Ammon's horn (tissue), 1 donor: ENCODE results near the gene GAB2.
"Not testable (repeated sequence)": the region's sequence is repeated elsewhere in the genome, so short reads cannot be mapped to it uniquely, and the experiment has no call there.

Experiments used
- DNase-seq: peaks from one replicate; pipeline ENCODE4 v3.0.0-alpha.2; 2016; ENCODE audit warnings: low spot score

GAB2 gene

DNA sequence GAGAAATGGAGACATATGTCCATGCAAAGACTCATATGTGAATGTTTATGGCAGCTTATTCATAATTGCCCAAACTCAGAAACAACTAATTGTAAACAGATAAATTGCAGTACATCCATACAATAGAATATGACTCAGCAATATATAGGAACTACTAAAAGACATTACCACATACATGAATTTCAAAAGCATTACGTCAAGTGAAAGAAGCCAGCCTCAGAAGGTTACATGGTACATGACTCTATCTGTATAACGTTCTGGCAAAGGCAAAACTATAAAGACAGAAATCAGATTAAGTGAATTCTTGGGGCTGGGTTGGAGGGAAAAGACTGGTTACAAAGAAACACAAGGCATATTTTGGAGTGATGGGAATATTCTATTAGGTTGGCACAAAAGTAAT is 236.4 kb downstream of the GAB2 start:
- no peak for DNase-seq

DNA sequence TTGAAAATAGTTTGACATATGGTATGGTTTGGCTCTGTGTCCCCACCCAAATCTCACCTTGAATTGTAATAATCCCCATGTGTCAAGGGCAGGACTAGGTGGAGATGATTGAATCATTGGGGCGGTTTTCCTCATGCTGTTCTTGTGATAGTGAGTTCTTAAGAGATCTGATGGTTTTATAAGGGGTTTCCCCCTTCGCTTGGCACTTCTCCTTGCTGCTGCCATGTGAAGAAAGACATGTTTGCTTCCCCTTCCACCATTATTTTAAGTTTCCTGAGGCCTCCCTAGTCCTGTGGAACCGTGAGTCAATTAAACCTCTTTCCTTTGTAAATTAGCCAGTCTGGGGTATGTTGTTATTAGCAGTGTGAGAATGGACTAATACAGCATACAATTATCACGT is 236.9 kb downstream of the GAB2 start:
- no peak for DNase-seq

DNA sequence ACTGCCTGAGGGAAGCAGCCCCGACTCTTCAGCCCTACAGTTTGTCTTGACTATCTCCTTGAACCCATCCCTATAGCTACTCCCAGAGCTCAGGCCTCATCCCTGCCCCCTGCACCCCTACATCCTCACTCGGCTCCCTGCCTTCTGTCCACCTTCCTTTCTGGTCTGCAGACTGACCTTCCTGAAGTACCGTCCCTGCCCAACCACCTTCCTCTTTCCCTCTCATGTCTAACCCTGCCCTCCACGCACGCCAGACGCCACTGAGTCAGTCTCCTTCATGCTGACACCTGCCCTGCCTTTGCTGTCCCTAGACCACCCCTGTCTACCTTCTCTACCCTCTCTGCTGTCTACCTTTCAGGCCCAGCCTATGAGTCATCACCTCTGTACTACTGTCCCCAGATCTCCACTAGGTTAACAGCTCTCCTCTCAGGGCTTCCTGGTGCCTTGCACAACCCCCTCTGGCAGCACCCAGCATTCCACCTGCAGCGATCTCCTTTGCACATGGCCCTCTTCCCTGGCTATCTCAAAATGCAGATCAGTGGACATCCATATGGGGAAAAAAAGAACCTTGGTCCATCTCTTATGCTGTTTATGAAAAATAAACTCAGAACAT is 238.1 kb downstream of the GAB2 start:
- no peak for DNase-seq

DNA sequence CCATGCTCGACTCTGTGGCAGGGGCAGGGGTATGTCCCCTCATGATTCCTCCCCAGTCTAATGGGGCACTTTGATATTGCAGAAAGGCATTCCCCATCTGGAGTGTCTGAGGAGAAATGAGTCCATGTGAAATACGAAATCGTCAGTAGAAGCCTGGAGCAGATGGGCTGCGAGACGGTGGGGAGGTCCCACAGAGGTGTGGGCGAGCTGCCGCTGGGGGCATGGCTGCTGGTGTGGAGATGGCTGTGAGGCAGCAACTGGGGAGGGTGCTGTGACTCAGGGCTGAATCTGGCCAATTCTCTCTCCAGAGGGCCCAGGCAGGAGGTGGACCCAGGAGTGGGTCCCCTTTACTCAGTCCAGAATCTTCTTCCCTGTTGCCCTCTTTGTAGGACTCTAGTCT is 240.4 kb downstream of the GAB2 start:
- no peak for DNase-seq

- no peak for DNase-seq
Measured at GRCh38 chr11:78176605-78177141, 240.9 kb downstream of the GAB2 start.

DNA sequence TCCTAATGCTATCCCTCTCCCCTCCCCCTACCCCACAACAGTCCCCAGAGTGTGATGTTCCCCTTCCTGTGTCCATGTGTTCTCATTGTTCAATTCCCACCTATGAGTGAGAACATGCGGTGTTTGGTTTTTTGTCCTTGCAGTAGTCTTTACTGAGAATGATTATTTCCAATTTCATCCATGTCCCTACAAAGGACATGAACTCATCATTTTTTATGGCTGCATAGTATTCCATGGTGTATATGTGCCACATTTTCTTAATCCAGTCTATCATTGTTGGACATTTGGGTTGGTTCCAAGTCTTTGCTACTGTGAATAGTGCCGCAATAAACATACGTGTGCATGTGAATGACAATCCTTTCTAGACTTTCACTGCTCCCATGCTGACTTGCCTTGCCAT is 241.8 kb downstream of the GAB2 start:
- DNase-seq: not testable (repeated sequence)

DNA sequence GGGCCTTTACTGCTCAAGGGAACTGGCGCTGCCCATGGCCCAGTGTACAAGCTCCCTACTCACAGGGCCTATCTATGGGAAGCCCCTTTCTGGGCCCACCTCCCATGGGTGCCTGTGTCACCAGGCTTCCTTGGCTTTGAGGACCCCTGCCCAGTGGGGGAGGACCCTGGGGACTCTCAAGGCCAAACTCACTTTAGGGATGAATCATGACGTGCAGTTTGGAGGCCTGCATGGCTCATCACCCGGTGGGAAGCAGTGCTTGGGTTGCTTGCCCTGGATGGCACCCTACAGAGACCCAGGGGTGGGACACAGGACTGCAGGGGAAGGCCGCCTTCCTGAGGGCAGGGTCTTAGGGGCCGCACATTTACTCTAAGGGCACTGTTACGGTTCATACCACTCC is 245.7 kb downstream of the GAB2 start:
- no peak for DNase-seq

DNA sequence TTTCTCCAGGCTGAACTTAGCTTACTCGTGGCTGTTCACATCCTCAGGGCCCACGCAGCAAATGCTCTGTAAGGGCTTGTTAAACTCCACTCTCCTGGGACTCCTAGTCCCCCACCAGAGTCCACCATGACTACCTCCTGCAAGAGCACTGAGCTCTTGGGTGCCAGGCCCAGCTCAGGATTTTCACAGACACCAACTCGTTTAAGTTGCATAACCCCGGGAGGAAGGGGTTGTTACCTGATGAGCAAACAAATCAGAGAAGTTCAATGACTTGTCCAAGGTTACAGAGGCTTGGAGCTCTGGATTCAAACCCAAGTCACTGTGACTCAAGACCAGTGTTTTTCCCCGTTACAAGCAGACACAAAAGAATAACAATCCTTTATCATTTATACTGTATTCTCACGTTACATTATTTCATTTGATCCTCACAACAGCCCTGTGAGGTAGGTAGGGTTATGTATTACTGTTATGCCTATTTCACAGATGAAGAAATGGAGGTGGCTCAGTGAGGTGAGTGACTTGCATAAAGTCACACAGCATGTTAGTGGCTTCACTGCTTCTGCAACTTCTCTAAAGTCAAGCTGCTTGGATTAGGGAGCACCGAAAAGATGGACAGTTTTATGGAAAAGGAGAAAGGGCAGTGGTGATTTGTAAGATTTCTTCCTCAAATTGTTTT is 246.6 kb downstream of the GAB2 start:
- DNase-seq: no peak

DNA sequence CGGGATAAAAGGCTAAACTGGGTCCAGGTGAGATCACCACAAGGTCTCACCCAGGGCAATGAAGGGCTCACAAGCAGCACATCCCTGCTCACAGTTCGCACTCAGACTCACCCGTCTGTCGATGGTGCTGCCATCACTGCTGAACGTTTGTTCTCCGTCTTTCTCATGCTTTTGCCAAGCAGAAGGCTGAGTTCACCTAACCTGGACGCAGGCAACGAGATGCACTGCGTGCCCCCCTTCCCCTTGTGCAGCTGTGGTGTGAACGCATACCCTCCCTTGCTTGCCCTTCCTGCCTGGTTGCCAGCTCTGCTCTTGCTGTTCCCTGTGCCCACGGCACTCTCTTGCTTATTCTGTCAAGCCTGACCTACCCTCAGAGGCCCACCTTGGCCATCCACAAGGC is 247.2 kb downstream of the GAB2 start:
- no peak for DNase-seq

DNA sequence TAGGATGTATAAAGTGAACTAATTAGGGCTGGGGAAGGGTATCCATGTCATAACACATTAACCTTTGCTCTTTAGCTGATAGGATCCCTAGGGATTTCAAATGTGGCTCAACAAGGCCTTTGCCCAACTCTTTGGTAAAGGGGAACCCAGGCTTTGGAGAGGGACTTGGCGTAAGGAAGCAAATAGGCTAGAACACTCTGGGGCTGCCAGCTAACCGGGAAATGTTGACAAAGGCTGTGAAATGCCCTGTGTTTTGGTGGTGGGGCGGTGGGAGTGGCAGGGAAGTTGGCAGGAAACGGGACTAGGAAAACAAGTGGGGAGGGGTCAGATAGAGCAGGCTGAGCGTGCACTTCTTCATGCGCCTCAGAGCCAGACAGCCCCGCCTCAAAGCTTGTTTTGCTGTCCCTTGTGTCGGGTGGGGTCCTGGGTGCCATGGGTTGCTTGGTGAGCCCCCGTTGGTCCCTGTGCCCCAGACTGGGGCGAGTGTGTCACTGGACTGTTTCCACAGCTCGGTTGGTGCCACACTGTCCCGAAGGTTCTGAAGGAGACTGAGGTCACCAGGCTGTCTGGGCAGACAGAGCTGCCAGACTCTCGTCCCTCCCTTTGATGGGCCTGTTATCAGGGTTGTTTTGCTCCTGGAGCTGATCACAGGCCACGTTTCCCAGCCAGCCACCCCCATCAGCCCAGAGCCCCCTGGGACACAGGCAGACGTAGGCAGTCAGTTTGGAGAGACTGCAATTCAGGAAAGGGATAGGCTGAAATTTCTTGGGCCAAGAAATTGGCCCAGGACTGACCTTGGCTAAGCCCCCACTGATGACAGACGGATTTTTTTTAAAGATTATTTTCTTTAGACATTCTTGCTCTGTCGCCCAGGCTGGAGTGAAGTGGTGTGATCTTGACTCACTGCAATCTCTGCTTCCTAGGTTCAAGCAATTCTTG is 248.8 kb downstream of the GAB2 start:
- no peak for DNase-seq

DNA sequence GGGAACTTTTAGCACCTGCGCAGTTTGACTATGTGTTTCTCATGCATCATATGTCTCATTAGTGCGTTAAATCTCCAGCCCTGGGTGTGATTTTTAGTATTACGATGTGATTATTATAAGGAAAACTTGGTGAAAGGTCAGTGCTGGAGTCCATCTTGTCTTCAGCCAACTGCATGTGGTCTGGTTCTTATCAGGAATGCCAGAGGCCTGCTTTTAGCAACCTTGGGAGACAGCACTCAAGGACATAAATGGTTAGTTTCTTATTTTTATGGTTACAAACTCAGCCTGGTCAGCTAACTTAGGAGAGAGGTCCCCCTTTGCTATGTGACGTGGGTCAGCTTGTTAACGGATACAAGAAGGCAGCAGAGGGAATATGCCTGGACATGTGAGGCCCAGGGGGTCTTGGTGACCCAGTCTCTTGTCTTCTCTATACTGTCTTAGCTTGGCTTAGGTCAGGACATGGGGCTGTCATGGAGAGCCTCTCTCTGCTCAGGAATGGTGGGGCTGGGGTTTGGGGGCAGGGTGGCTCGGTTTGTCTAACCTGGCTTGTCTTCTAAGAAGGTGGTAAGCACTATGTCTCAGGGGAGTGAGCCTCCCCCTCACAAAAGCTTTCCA is 250.7 kb downstream of the GAB2 start:
- DNase-seq: no peak
